DMS 273 (cell line): ENCODE measurements around the gene CCDC33.

Source experiments
- DNase-seq: peaks from one replicate; lab custom pipeline; 2025; ENCODE audit not compliant: unreplicated experiment; lab: John Stamatoyannopoulos, UW

CCDC33 gene

GRCh38 chr15:74278207-74278606, 42.1 kb downstream of the CCDC33 start:
- peak; percentile 11 for DNase-seq

- no peak for DNase-seq
These were observed 45.3 kb downstream of the CCDC33 start for GRCh38 chr15:74281147-74282133.

GRCh38 chr15:74283368-74283767, 47.2 kb downstream of the CCDC33 start:
- DNase-seq = peak; percentile 54

GRCh38 chr15:74289671-74290070, 53.5 kb downstream of the CCDC33 start:
- no peak for DNase-seq

GRCh38 chr15:74290645-74291044, 54.5 kb downstream of the CCDC33 start:
- DNase-seq = no peak

GRCh38 chr15:74291101-74292071, 55.3 kb downstream of the CCDC33 start:
- DNase-seq = peak; percentile 85

GRCh38 chr15:74293021-74293810, 57.1 kb downstream of the CCDC33 start:
- DNase-seq = no peak

- peak; percentile 76 for DNase-seq
These were observed 57.9 kb downstream of the CCDC33 start for GRCh38 chr15:74294010-74294409.

GRCh38 chr15:74295800-74296199, 59.7 kb downstream of the CCDC33 start:
- no peak for DNase-seq

- no peak for DNase-seq
These were observed 61.8 kb downstream of the CCDC33 start for GRCh38 chr15:74297887-74298286.

GRCh38 chr15:74300057-74300795, 64.1 kb downstream of the CCDC33 start:
- no peak for DNase-seq

GRCh38 chr15:74301583-74302361, 65.6 kb downstream of the CCDC33 start:
- no peak for DNase-seq

- DNase-seq = peak; percentile 68
These were observed 66.8 kb downstream of the CCDC33 start for GRCh38 chr15:74302821-74303359.

- no peak for DNase-seq
These were observed 67.7 kb downstream of the CCDC33 start for GRCh38 chr15:74303741-74304309.

- no peak for DNase-seq
These were observed 68.3 kb downstream of the CCDC33 start for GRCh38 chr15:74304431-74304830.

GRCh38 chr15:74305687-74306086, 69.6 kb downstream of the CCDC33 start:
- no peak for DNase-seq

- no peak for DNase-seq
These were observed 70.7 kb downstream of the CCDC33 start for GRCh38 chr15:74306781-74307217.
